Skin of body (tissue), 2 donors: ENCODE measurements around the gene C2orf49. TPM values are rescaled to one million over a fixed set of nuclear protein-coding genes. Genes with fewer than 3 reads are reported as not detected.

Experiments
- DNase-seq: peaks from one replicate; lab custom pipeline; 2025; lab: John Stamatoyannopoulos, UW
- total RNA-seq: library from RNA; depleted of rRNA; stranded (reverse); fragments of >200 nt; gene quantifications from one replicate; pipeline ENCODE4 v1.2.3, GENCODE V29; 2014

C2orf49 gene
- 14.4 TPM for total RNA-seq

DNA sequence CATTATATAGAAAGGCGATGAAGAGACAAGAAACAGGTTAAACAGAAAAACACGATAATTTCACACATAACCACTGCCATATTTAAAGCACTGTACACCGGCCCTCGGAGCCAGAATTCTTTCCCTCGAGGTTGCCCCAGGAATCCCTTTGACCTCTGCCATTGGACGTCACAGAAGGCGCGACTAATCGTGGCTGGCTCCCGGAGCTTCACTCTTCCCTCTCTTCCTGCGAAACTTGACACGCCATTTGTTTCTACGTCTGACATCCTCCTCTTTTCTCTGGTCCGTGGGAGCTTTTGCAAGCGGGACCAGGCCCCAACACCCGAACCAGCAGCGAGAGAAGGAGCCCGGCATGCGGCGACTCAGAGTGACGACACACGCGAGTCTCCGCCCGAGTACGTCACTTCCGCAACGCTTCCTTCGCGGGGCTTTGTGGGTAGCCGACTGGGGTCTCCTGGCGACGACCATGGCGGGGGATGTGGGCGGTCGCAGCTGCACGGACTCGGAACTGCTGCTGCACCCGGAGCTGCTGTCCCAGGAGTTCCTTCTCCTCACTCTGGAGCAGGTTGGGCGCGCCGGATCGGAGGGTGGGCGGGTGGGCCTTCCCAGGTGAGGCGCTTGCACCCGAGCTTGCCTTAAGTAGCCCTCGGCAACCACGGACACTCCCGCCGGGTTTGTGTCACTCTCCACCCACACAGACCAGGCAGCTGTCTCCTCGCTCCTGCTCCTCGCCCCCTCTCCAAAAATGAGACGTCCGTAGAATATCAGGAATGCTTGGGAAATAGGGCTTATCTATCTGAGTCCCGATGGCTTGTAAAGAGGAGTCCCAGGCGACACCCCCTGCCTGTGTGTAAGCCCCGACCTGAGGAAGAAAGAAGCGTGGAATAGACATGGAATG is at the start of gene C2orf49:
C2orf49 (plus strand) TSS at position 419 of the 898 bp plus-strand sequence; CDS start at position 467, 48 bp downstream.
- peak; percentile 91 for DNase-seq

DNA sequence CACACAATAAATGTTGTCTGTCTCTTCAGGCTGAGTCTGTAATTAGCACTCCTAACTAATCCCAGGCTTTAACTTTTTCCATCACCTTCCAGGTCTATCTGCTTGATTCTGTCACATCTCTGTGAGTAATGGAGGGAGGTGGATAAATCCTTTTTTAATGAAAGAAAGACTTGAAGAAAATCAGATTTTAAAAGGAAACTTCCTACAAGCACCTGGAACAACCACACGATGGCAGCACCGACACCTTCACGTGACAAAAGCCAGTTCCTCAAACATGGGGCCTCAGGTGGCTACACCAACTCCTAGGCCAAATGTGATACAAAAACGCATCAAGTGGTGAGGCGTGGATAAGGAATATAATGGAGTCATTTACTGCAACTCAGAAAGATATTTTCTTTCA is 49.6 kb upstream of the C2orf49 start:
- DNase-seq: no peak

DNA sequence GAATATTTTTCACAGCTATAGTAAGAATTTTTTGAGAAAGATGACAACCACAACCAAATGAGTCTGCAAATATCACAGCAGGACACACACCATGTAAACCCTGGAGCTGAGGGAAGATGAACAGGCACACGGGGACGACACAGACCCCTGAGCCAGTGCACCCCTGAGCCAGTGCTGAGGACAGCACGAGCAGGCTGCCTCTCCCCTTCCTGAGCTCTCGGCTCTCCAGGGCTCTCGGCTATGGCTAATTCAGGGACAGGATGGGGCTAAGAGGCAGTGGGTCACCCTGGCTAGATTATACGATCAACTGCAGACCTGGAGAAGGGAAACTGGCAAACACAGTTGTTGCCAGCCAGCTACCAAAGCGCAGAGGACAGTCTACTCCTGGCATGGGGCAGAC is 49.2 kb upstream of the C2orf49 start:
- DNase-seq: no peak

DNA sequence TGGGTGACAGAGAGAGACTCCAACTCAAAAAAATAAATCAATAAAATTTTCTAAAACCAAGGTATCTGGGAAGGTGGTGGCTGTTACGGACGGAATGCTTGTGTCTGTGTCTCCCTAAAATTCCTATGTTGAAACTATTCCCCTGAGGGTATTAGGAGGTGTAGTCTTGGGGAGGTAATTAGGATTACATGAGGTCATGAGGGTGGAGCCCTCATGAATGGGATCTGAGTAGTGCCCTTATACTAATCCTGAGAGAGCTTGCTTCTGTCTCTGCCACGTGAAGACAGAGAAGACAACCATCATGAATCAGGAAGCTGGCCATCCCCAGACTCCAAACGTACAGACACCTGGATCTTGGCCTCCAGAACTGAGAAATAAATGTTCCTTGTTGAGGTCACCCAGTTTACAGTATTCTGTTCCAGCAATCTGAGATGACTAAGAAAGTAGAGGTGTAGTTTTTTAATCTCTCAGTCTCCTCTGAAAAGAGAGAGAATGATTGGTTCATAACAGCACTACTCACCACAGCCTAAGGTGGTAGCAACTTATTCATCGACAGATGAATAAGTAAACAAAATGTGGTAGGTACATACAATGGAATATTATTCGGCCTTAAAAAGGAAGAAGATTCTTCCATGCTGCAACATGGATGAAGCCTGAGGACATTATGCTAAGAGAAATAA is 46.2 kb upstream of the C2orf49 start:
- no peak for DNase-seq

DNA sequence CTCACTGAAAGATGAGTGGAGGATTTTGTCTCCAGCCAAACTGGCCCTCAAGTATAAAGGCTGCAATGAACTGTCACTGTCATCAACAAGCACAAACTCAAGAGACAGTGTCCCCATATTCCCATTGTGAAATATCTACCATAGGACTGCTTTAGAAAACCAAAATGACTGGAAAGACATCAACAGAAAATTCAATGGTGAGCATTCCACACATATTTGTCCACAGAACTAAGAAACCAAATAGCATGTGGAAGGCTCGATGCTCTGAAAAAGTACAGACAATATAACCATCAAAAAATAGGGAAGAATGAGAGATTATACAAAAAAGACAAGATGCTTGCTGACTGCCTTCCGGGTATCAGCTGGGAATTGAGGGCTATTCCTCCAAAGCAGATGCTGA is 45.4 kb upstream of the C2orf49 start:
- no peak for DNase-seq

DNA sequence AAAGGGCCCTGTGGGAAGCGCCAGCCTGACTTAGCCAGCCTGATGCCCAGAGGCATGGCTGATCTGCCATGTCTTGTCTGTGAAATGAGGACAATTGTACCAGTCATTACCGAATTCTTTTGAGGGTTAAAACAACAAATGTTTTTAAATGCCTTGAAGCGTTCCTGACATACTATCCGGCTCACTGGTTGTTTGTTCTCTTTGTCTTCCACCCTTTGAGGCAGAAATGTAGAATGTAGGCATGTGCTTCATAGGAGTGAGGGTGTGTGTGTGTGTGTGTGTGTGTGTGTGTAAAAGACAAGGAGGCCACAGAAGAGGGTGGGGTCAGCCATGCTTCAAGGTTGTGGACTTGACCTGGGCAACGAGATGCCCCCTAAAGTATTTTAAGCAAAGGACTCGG is 43.3 kb upstream of the C2orf49 start:
- DNase-seq: no peak

DNA sequence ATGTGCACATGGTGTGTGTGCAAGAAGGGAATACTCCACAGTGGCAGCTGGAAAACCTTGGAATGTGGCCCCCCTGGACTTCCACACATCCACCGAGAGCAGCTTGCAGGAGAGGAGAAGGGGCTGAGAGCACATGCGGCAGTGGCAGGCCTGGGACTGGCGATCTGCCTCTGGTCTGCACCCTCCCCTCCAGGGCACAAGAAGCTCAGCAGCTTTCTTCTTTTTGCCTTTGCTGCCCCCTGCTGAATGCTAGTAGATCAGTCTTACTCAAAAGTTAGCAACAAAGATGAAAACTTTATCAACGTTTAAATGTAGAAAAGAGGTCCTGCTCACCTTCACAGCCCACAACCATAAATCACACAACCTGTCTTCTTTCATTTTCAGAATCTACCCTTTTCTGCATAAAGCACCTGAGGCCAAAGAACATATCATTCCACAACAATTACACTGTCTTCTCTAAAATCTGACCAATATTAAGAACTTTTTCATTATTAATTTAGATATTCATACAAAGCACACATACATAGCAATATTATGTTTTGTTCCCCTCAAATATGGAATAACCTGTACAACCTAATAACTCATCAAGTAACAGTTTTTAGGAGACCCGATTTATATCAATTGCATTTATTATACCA is 42.4 kb upstream of the C2orf49 start:
- DNase-seq: no peak

DNA sequence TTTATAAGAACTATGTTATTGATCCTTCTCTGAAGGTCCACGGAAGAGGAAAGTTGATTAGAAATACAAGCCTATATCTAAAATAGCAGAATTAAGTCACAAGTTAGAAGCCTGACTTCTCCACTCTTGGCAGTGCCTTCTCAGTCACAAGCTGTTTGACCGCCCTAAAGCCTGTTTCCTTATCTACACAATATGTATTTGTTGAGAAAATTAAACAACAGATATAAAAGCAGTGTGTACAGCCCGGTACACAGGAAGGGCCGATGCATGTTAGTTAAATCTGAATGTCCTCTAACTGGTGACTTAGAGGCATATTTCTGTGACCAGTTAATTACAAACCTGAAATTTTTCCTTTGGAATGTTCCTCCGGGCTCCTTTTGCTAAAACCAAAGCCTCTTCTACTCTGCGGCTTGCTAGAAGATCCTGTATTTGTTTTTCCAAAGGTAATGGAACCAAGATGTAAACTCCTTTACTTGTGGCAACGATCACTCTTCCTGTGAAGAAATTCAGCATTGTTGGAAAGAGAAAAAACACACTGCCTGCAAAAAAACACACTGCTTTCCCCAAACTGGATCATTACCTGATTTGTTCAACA is 41.2 kb upstream of the C2orf49 start:
- DNase-seq: no peak

DNA sequence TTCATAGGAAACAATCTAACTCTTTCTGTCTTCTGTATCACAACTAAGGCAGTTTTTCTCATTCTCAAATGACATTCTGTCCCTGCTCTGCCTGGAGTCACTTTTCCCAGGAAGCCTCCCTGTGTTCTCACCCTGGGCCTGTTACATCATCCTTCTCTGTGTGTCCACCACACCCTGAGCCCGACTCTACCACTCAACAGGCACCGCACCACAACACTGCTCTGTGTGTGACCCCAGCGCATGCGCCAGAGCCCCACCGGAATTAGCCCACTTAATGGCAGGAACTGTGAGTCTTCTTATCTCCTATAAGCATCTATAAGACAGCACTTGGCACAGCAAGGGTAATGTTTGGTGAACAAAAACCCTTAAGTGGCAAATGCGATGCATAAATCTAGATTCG is 40.1 kb upstream of the C2orf49 start:
- DNase-seq: no peak

DNA sequence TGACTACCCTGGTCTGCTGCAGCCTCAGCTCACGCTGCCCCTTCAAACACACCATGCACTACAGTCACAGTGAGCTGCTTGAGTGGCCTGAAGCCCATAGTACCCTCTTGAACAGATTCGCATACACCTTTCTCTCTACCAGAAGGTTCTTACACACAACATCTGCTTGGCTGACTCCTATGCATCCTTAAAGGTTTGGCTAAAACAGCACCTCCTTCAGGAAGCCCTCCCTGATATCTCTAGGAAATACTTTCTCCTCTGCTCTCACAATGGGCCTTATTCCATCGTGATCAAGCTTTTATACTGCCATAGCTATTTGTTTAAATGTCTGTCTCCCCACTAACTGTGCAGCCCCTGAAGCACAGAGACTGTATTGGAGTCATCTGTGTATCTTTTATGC is 39.3 kb upstream of the C2orf49 start:
- DNase-seq: no peak

DNA sequence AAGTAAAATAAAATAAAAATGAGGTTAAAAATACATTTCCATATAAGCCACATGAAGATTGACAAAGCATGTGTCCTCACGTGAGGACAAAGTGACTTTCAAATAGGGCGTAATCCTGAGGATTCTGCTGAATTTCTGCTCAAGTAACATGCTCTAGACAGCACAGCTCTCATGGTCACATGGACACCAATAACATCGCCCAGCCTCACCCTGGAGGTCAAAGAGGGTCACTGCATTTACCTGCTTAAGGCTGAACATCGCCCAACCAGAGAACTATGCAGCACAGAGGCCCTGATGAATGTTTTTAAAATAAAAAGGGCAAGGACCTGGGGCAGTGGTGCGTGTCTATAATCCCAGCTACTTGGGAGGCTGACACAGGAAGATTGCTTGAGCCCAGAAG is 38.0 kb upstream of the C2orf49 start:
- no peak for DNase-seq

DNA sequence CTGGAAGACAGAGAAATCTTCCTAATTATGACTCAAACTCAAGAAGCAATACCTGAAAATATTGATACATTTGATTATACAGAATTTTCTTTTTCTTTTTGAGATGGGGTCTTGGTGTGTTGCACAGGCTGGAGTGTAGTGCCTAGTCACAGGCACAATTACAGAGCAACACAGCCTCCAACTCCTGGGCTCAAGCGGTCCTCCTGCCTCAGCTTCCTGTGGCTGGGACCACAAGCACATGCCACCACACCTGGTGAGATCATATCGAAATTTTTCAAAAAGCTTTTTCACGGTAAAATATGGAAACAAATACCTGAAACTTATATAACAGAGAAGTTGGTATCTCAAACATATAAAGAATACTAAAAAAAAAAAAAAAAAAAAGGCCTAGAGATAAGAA is 35.7 kb upstream of the C2orf49 start:
- no peak for DNase-seq

DNA sequence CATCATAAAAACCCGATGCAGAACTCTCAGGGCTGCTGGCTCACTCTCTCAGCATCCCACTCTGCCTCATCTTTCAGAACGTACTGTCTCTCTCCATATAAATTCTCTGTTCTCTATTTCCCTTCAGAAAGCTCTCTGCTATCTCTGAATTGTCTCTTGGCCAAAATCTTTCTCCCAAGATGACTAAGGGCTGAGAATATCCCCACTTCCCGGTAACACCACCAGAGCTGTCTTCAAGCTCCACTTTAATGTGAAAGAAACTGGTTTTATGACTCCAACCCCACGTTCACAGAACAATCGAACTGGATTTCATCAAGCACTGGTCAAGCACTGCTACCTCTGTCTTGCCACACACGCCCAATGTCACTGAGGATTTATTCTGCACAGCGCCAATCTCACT is 30.2 kb upstream of the C2orf49 start:
- DNase-seq: no peak

DNA sequence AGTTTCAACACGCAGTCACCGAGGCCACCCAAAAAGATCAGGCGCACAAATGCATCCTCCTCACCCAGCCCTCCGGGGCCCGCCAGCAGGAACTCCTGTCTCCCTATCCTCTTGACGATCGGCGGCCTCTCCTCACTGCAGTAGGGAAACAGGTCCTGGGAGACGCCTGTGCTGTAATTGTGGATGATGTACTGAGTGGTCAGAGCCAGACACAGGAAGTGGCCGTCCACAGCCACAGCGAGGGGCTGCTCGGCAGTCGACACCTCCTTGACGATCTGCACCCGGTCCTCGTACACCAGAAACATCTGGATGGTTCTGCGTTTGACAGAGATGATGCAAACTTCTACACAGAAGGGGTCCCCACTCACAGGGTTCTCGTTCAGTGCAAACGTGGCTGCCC is 29.8 kb upstream of the C2orf49 start:
- DNase-seq: no peak

DNA sequence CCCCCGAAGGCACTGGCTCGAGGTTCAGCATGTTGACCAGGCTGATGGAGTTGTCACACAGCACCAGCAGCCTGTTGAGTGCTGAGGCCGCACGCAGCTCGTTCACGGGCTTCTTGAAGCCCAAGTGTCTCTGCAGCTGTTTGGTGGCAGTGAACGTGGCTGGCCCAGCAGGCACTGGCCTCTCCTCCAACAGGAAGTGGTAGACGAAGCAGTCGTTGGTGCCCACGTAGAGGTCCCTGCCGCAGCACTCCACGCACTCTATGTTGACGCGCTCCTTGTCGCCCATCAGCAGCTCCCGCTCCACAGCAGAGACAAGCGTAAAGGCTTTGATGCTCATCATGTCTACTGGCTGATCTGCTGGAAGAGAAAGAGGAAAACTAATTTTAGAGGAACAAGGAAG is 29.4 kb upstream of the C2orf49 start:
- no peak for DNase-seq

DNA sequence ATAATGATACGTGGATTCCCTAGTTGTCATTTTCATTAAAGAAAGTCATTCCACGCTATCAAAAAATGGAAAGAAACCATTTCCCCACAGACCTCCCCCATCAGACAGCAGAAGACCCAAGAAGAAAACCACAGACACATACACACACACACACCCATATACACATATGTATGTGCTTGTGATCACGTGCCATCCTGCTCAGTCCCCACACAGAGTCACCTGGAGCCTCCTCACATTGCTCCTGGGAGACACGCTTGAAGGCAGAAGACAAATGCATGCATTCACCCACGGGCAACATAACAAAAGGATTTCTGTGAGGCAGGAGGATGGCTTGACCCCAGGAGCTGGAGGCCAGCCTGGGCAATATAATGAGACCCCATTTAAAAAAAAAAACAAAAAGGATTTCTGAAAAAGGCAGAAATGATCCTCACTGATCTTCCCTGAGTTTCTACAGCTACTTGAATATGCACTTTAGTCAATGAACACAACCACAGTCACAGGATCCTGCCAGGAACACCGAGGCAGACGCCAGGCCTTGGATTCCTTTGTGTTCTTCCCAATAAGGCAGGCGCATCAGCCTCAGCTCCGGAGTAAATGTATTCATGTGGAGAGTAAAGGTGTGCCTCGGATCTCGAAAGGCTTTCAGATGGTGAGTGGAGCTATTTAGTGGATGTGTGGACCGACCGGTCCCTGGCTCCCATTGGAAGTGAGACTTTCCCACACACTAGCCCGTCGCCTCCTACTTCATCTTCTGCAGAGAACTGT is 28.8 kb upstream of the C2orf49 start:
- no peak for DNase-seq

DNA sequence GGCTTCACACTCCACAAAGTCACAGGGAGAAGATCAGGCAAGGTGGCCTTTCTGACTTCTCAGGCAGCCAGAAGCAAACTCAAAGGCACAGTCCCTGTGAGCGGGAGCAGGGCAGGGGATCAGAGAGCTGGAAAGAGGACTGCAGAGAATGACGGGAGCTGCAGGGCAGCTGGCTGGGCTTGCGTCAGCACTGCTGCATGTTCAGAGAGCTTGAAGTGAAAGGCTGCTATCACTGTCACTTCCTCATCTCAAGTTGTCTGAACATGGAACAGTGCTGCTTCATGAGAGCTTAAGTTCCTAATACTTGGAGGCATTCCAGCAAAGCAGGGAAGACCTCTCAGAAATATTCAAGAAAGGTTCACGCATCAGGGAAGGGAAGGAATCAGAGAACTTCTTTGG is 28.2 kb upstream of the C2orf49 start:
- no peak for DNase-seq

DNA sequence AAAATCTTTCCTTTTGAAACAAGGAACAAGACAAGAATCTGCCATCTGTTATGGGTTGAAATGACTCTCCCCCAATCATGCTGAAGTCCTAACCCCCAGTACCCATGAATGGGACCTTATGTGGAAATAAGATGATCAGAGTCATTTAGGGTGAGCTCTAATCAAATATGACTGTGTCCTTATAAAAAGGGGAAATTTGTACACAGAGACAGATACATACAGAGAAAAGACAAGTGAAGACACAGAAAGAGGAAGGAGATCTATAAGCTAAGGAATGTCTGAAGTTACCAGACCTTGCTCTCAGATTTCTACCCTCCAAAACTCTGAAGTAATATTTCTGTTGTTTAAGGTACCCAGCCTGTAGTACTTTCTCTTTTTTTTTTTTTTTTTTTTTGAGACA is 23.5 kb upstream of the C2orf49 start:
- no peak for DNase-seq

DNA sequence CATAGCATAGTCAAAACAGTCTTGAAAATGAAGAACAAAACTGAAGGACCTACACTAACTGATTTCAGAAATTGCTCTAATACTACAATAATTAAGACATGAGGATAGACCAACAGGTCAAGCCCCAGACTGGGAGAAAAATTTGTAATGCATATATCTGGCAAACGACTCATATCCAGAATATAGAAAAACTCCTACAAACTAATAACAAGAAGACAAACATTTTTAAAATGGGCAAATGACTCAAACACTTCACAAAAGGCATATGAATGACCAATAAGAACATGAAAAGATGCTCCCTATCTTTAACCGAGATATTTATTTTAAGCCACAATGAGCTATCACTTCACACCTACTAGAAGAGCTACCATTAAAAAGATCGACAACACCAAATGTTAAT is 22.0 kb upstream of the C2orf49 start:
- no peak for DNase-seq

DNA sequence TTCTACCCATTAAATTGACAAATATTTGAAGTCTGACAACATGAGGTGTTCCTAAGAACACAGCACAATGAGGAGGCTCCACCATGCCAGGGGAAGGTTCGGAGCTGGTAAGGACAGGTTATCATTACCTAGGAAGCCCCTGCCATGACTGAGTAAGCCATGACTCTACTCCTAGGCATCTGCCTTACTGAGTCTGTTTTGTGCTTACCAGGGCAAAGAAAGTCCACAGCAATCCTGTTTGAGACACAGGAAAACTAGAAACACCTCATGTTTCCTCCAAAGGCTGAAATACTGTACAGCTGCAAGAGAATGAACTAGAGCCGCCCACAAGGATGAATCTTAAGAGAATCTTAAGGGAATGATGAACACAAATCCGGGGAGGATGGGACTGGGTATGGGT is 19.4 kb upstream of the C2orf49 start:
- no peak for DNase-seq

DNA sequence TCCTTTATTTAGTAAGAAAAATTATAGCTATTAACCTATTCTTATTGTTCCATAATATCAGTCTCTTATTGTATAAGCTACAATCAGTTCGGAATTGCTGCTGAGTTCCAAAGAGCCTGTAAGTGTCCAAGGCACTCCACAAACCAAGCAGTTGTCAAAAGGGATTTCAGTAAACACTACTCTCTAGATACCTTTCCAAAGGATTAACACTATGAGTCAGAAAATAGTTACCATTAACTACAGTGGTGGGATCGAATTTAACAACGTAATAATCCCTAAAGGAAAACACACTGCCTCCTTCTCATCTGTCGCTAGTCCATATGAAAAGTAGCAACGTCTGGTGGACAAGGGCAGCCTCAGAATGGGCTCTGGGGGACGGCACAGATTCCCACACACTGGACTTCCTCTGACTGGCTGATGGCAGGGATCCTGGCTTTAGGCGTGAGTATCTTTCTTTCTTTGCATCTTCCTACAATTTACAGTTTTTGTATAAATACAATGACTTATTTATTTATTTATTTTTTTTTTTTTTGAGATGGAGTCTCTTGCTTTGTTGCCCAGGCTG is 16.6 kb upstream of the C2orf49 start:
- DNase-seq: no peak
